ENCODE measurements around the gene PDE9A.

DNA sequence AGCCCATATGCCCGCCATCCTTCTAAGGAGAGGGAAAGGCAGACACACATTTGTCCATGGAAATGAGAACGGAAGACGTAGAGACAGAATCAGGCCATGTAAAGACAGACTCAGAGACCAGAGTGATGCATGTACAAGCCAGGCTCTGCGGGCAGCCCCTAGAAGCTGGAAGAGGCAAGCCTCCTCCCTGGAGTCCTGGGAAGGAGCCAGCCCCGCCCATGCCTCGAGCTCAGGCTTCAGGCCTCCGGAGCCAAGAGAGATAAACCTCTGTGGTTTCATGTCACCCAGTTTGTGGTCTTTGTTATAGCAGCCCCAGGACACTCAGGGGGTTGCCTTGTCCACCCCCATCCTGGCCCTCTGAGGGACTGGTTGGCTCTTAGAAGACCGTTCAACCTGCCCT, 11.6 kb downstream of the PDE9A start:
- TF ChIP-seq, protein P1, sequence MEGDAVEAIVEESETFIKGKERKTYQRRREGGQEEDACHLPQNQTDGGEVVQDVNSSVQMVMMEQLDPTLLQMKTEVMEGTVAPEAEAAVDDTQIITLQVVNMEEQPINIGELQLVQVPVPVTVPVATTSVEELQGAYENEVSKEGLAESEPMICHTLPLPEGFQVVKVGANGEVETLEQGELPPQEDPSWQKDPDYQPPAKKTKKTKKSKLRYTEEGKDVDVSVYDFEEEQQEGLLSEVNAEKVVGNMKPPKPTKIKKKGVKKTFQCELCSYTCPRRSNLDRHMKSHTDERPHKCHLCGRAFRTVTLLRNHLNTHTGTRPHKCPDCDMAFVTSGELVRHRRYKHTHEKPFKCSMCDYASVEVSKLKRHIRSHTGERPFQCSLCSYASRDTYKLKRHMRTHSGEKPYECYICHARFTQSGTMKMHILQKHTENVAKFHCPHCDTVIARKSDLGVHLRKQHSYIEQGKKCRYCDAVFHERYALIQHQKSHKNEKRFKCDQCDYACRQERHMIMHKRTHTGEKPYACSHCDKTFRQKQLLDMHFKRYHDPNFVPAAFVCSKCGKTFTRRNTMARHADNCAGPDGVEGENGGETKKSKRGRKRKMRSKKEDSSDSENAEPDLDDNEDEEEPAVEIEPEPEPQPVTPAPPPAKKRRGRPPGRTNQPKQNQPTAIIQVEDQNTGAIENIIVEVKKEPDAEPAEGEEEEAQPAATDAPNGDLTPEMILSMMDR (IDR thresholded peaks at IDR 0.05; ENCODE audit: poor library complexity) = no peak
- TF ChIP-seq EZH2phosphoT487 (IDR thresholded peaks at IDR 0.05; ENCODE audit: low read depth, severe bottlenecking, unreplicated experiment) = no peak
